ENCODE data around the gene MIR17HG.

The MIR17HG gene

GRCh38 chr13:91369441-91369831 is 21.9 kb downstream of the MIR17HG start:
- no peak for DNase-seq

GRCh38 chr13:91370501-91370900 is 23.0 kb downstream of the MIR17HG start:
- DNase-seq, result peak in 1 of 2 experiments; percentile 24

- no peak for DNase-seq
Observed at GRCh38 chr13:91372911-91373310, 25.4 kb downstream of the MIR17HG start.

- peak in 1 of 2 experiments; percentile 17 for DNase-seq
Observed at GRCh38 chr13:91375116-91375729, 27.7 kb downstream of the MIR17HG start.

GRCh38 chr13:91381371-91381770 is 33.9 kb downstream of the MIR17HG start:
- DNase-seq, result peak in 1 of 2 experiments; percentile 49

- no peak for DNase-seq
Observed at GRCh38 chr13:91383836-91384235, 36.3 kb downstream of the MIR17HG start.

GRCh38 chr13:91384896-91385295 is 37.4 kb downstream of the MIR17HG start:
- DNase-seq, result no peak

GRCh38 chr13:91389186-91389585 is 41.7 kb downstream of the MIR17HG start:
- DNase-seq, result no peak

- DNase-seq, result no peak
Observed at GRCh38 chr13:91397595-91397994, 50.1 kb downstream of the MIR17HG start.

GRCh38 chr13:91398413-91399188 is 51.1 kb downstream of the MIR17HG start, which contains the start of gene GPC5:
GPC5 (plus strand) TSS chr13:91398621.
- peak; percentile 52 to 92 for DNase-seq

GRCh38 chr13:91399189-91400062 is 51.9 kb downstream of the MIR17HG start:
- no peak for DNase-seq

- no peak for DNase-seq
Observed at GRCh38 chr13:91400063-91400399, 52.5 kb downstream of the MIR17HG start.

GRCh38 chr13:91400671-91401070 is 53.2 kb downstream of the MIR17HG start:
- DNase-seq, result no peak

GRCh38 chr13:91401920-91402319 is 54.4 kb downstream of the MIR17HG start:
- DNase-seq, result no peak

Measured in NCI-H526 (cell line).